Ascending aorta (tissue), 2 donors: ENCODE measurements around the gene ITCH. TPM values are rescaled to one million over a fixed set of nuclear protein-coding genes. Genes with fewer than 3 reads are reported as not detected.

Source experiments
- DNase-seq, 2 donors: peaks; one replicate each; pipeline ENCODE4 v3.0.0-alpha.2; 2019; ENCODE audit warnings: low spot score in 2 of 2
- H3K27ac ChIP-seq, 2 donors: fragments of 200-600 bp; sonication (generic); one replicate each; pipeline ENCODE4 v1.5.1; 2016 to 2017; ENCODE audit warnings: mild to moderate bottlenecking in 1 of 2
- H3K27me3 ChIP-seq: fragments of 200-600 bp; sonication (generic); one replicate; pipeline ENCODE4 v1.5.1; 2017
- H3K36me3 ChIP-seq, 2 donors: fragments of 200-600 bp; sonication (generic); one replicate each; pipeline ENCODE4 v1.5.1; 2016
- H3K4me1 ChIP-seq, 2 donors: fragments of 200-600 bp; sonication (generic); one replicate each; pipeline ENCODE4 v1.5.1; 2016 to 2017; ENCODE audit warnings: mild to moderate bottlenecking in 1 of 2
- H3K4me3 ChIP-seq, 2 donors: fragments of 200-600 bp; sonication (generic); one replicate each; pipeline ENCODE4 v1.5.1; 2016 to 2017; ENCODE audit warnings: mild to moderate bottlenecking in 1 of 2
- H3K9me3 ChIP-seq, 2 donors: fragments of 200-600 bp; sonication (generic); one replicate each; pipeline ENCODE4 v1.5.1; 2016
- intact Hi-C: fragments of 100-400 bp; cut with DNase I; formaldehyde crosslinking; loops from one replicate; pipeline ENCODE4 v1.15.1; 2023
- total RNA-seq: library from RNA; depleted of rRNA; stranded (reverse); fragments of >200 nt; gene quantifications from one replicate; pipeline ENCODE4 v1.1.0, GENCODE V29; 2016
- TF ChIP-seq, protein P1 (sequence below), 3 experiments: fragments of 200-600 bp in 2 of 3; fragments of 450-650 bp in 1 of 3; sonication (generic) in 2 of 3; IDR thresholded peaks; one replicate each; pipeline ENCODE4 v1.5.1; 2016 to 2019; ENCODE audit warnings: antibody characterized with exemption in 3 of 3, mild to moderate bottlenecking in 1 of 3, moderate library complexity in 1 of 3

Gene ITCH
- total RNA-seq, 1 donor from 2014 or later, result 42.8 TPM

DNA sequence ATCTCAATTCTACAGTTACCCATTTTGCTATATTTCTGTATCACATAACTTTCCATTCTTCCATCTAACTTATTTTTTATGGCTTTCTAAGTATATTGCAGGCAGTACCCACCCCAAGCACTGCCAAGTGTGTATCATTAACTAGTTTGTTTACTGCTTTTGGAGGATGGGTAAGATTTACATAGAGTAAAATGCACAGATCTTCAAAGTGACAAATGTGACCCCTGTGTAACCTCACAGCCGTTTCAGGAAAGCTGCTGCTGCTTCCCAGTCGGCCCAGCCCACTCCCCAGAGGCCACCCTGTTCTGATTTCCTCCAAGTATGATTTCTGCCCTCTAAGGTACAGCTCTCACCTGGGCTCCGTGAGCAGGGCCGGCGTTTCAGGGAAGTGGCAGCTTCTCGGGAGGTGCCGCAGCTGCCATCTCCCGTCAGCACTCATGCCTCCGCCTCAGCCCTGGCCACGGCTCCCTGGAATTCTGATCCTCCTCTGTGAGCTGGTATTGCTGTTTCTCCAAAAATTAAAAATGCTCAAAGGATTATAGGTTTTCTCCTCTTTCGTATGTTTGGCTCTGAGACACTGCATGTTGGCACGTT is 180.5 kb downstream of the ITCH start:
- no peaks in the 10 kb centered on the region for H3K9me3 ChIP-seq
- TF ChIP-seq, protein P1, sequence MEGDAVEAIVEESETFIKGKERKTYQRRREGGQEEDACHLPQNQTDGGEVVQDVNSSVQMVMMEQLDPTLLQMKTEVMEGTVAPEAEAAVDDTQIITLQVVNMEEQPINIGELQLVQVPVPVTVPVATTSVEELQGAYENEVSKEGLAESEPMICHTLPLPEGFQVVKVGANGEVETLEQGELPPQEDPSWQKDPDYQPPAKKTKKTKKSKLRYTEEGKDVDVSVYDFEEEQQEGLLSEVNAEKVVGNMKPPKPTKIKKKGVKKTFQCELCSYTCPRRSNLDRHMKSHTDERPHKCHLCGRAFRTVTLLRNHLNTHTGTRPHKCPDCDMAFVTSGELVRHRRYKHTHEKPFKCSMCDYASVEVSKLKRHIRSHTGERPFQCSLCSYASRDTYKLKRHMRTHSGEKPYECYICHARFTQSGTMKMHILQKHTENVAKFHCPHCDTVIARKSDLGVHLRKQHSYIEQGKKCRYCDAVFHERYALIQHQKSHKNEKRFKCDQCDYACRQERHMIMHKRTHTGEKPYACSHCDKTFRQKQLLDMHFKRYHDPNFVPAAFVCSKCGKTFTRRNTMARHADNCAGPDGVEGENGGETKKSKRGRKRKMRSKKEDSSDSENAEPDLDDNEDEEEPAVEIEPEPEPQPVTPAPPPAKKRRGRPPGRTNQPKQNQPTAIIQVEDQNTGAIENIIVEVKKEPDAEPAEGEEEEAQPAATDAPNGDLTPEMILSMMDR (IDR thresholded peaks at IDR 0.05), result no peak
- H3K27ac ChIP-seq, result no peak overlapping the region
- no peaks in the 10 kb centered on the region for H3K4me1 ChIP-seq
- H3K36me3 ChIP-seq, result peaks cover 28 to 37% of the 10 kb centered on the region in 2 donors
- no peak for DNase-seq
- no peak overlapping the region for H3K4me3 ChIP-seq
- intact Hi-C loops, result no loop called here
- no peaks in the 10 kb centered on the region for H3K27me3 ChIP-seq

DNA sequence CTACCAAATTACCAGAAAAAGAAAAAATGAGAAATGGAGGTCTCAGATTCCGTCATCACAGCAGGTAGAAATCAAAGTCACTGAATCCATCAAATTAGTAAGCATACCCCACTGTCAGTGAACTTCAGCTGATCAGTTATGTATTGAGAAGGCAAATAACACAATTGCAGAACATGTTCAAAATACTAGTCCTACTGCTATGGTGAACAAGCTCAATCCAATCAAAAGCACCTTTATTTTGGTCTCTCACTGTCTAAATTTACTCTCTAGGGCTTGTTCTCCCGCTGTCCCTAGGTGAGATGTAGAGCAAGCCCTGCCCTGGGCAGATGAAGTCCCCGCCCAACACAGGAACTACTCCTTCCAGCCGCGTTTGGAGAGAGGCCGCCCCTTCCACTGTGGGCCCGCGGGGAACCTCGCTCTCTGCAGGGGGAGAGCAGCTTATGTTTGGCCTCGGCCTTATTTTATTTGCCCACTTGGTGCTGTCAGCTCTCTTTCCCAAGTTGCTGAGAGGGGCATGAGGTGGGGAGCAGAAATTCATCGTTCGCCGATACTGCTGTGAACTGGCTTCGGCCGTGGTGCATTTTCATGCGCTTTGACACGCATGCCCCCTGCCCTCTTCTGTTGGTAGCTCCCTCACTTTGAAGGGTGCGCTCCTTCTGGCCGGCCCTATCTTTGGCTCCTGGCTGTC is 181.2 kb downstream of the ITCH start:
- DNase-seq, result no peak
- intact Hi-C loops, result no loop called here
- no peaks in the 10 kb centered on the region for H3K9me3 ChIP-seq
- peaks cover 24 to 33% of the 10 kb centered on the region in 2 donors for H3K36me3 ChIP-seq
- H3K4me3 ChIP-seq, result no peak overlapping the region
- H3K4me1 ChIP-seq, result no peaks in the 10 kb centered on the region
- TF ChIP-seq, protein P1 (IDR thresholded peaks at IDR 0.05), result no peak
- no peaks in the 10 kb centered on the region for H3K27me3 ChIP-seq
- no peak overlapping the region for H3K27ac ChIP-seq

DNA sequence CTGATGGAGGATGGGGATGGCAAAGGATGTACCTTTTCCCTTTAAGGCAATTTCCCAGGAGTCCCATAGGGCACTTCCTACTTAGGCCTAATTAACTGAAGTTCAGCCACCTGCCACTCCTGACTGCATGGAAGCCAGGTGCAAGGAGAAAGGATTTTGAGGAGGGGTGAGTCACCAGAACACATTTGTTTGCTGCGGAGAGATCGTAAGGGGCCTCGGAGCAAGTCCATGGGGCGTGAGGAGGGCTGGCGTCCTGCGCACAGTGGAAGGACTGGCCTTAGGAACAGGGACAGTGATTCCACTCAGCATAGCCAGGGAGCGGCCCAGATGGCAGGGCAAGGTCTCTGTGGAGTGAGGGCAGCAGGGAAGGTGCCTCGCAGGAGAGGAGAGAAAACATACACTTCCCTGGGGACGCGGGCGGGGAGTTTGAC is 183.7 kb downstream of the ITCH start:
- Histone ChIP-seq H3K4me1 (no peaks in the 10 kb centered on the region), H3K36me3 (peaks cover 0 to 9% of the 10 kb centered on the region in 2 donors), H3K27ac (no peak overlapping the region), H3K27me3 (no peaks in the 10 kb centered on the region), H3K9me3 (no peaks in the 10 kb centered on the region), H3K4me3 (no peak overlapping the region)
- no peak for DNase-seq
- TF ChIP-seq, protein P1 (IDR thresholded peaks at IDR 0.05), result no peak
- intact Hi-C loops, result no loop called here

DNA sequence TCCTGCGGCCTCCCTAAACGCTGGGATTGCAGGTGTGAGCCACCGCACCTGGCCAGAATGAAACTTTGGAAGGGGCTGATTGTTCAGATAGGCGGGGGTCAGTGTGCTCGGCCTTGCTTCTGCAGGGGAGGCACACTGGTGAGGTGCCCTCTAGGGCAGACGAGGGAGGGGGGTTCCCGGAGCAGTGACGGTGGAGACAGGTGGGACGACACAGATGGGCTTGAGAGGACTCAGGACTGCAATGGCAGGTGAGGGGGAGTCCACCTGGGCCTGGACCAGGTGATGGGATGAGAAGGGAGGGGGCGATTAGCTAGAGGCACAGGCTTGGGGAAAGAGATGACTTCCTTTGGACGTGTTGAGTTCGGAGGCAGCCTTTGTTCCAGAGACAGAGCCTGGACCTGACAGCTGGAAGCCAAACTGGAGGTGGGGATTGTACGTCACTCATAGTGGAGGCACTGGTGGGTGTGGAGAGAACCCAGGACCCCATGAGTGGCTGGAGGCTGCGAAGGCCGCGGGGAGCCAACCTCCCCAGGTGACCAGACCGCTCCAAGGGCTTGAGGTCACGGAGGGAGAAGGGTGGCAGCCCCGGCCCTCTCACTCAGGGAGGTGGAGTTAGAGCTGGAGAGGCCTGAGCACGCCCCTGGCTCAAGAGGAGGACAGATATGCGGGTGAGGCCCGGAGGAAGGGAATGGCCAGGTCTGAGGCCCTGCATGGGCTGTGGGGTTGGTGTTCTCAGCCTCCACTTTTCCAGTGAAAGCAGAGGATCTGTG is 185.0 kb downstream of the ITCH start:
- Histone ChIP-seq H3K36me3 (no peaks in the 10 kb centered on the region), H3K27ac (no peak overlapping the region), H3K4me1 (no peaks in the 10 kb centered on the region), H3K4me3 (no peak overlapping the region), H3K27me3 (no peaks in the 10 kb centered on the region), H3K9me3 (no peaks in the 10 kb centered on the region)
- intact Hi-C loops, result no loop called here
- no peak for DNase-seq
- TF ChIP-seq, protein P1 (IDR thresholded peaks at IDR 0.05), result no peak

DNA sequence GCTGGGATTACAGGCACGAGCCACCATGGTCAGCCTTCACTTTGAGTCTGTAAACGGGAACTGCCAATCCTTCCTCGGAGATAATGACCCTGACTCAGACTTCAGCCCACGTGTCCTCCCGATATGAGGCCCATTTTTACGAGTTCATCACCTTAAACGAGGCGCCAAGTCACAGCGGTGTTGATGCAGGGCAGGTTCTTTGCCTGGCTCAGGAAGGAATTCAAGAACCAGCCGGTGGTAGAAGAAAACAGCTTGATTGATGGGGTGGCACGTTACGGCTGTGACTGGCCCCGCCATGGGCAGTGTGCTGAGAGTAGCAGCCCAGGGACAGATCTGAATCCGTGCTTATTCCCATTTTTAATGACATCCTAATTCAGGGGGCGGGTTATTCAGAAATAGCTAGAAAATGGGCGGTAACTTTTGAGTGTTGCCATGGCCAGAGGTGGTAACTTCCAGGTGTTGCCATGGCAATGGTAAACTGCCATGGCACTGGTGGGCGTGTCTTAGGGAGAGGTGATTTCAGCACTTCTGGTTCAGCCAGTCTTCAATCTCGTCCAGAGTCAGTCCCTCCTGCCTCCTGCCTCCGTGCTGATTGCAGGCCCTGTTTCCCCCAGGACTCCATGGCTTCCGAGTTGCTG is 186.3 kb downstream of the ITCH start:
- Histone ChIP-seq H3K27me3 (no peaks in the 10 kb centered on the region), H3K9me3 (no peaks in the 10 kb centered on the region), H3K4me1 (peaks cover 0 to 4% of the 10 kb centered on the region in 2 donors), H3K36me3 (no peaks in the 10 kb centered on the region), H3K4me3 (no peak overlapping the region), H3K27ac (no peak overlapping the region)
- no peak for DNase-seq
- TF ChIP-seq, protein P1 (IDR thresholded peaks at IDR 0.05), result no peak
- intact Hi-C loops, result no loop called here
